HEK293 (cell line): ENCODE measurements around the gene TAF8.
A peak's percentile ranks its signal among the peaks of the same experiment; 100 is the strongest.

Experiments
- CTCF ChIP-seq: fragments of 450-650 bp; formaldehyde crosslinking; IDR thresholded peaks from 2 replicates; pipeline ENCODE4 v1.5.1; 2016; ENCODE audit warnings: missing biosample characterization, missing genetic modification characterization
- GLIS2 ChIP-seq: fragments of 450-650 bp; formaldehyde crosslinking; IDR thresholded peaks from 2 replicates; pipeline ENCODE4 v1.5.1; 2016; ENCODE audit warnings: missing biosample characterization, missing genetic modification characterization
- RBAK ChIP-seq: fragments of 450-650 bp; formaldehyde crosslinking; IDR thresholded peaks from 2 replicates; pipeline ENCODE4 v1.5.1; 2016; ENCODE audit warnings: missing biosample characterization, missing genetic modification characterization
- ZBTB21 ChIP-seq: fragments of 450-650 bp; formaldehyde crosslinking; IDR thresholded peaks from 2 replicates; pipeline ENCODE4 v1.5.1; 2017; ENCODE audit warnings: missing biosample characterization, missing genetic modification characterization
- ZIC2 ChIP-seq: fragments of 450-650 bp; formaldehyde crosslinking; IDR thresholded peaks from 2 replicates; pipeline ENCODE4 v1.5.1; 2016; ENCODE audit warnings: missing biosample characterization, missing genetic modification characterization
- ZNF623 ChIP-seq: fragments of 450-650 bp; formaldehyde crosslinking; IDR thresholded peaks from 2 replicates; pipeline ENCODE4 v1.5.1; 2016; ENCODE audit warnings: missing biosample characterization, missing genetic modification characterization
- TF ChIP-seq, protein P1 (sequence below): fragments of 450-650 bp; formaldehyde crosslinking; IDR thresholded peaks from 2 replicates; pipeline ENCODE4 v1.5.1; 2016; ENCODE audit warnings: missing biosample characterization, missing genetic modification characterization

GRCh38 chr6:42075159-42075838 lies 25.0 kb downstream of the TAF8 start:
- TF ChIP-seq RBAK (tag by site-specific recombination) = no peak
- TF ChIP-seq ZIC2 = no peak
- no peak for TF ChIP-seq ZNF623 (tag by site-specific recombination)
- no peak for TF ChIP-seq GLIS2 (tag by site-specific recombination)
- no peak for TF ChIP-seq ZBTB21 (tag by site-specific recombination)
- TF ChIP-seq CTCF (tag by site-specific recombination) = peak; percentile 62
- TF ChIP-seq, protein P1, sequence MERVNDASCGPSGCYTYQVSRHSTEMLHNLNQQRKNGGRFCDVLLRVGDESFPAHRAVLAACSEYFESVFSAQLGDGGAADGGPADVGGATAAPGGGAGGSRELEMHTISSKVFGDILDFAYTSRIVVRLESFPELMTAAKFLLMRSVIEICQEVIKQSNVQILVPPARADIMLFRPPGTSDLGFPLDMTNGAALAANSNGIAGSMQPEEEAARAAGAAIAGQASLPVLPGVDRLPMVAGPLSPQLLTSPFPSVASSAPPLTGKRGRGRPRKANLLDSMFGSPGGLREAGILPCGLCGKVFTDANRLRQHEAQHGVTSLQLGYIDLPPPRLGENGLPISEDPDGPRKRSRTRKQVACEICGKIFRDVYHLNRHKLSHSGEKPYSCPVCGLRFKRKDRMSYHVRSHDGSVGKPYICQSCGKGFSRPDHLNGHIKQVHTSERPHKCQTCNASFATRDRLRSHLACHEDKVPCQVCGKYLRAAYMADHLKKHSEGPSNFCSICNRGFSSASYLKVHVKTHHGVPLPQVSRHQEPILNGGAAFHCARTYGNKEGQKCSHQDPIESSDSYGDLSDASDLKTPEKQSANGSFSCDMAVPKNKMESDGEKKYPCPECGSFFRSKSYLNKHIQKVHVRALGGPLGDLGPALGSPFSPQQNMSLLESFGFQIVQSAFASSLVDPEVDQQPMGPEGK = no peak
